Dermis microvascular lymphatic vessel endothelial cell (primary cell): Measurements from ENCODE around the gene ZIC4. TPM values are rescaled to one million over a fixed set of nuclear protein-coding genes. Genes with fewer than 3 reads are reported as not detected.

ENCODE experiments used
- DNase-seq, 2 donors: peaks; one replicate each; pipeline versions ENCODE4 v3.0.0 to v3.0.0-alpha.2; 2010; ENCODE audit warnings: low read depth in 2 of 2
- total RNA-seq: library from RNA; depleted of rRNA; stranded (reverse); fragments of >200 nt; gene quantifications from 2 replicates; pipeline ENCODE4 v1.2.1, GENCODE V29; 2014

Gene ZIC4
- total RNA-seq, 1 donor from 2014 or later = not detected

DNA sequence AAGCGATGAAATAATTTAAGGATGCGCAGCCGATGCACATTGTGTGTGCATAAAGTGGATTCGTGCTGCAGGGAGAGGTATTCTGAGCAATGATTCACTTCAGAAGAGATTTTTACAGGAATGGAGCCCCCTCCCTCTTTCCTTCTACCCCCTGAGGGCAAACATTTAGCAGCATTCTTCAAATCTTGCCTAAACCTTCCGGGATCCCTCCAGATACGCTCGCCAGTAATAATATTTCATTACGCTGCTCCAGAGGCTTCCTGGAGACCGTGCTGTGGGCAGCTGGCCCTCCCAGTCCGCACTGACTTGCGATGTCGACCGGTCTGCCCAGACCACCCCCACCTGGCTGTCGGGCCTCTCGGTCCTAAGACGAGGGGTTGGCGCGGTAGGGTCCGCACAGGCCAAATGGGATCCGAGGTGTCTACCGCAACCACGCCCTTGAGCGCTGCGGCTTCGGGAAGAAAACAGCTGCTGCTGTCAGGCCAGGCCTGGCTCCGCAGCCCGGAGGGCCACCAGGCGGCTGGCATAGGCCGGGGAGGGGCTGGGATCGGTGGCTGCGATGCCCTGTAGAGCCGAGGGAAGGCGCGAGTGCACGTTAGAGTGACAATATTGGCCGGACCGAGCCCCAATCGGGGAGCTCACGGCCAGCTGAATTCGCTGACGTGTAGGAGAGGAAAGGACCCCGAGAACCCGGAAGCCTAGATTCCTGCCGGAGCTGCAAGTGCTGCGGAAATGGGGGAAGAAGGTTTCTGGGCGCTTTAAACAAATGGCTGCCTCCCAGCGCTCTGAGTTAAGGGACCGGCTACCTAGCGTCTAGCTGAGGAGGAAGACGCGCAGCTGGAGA, 14.3 kb downstream of the ZIC4 start:
- peak in 1 of 2 donors; percentile 14 for DNase-seq

DNA sequence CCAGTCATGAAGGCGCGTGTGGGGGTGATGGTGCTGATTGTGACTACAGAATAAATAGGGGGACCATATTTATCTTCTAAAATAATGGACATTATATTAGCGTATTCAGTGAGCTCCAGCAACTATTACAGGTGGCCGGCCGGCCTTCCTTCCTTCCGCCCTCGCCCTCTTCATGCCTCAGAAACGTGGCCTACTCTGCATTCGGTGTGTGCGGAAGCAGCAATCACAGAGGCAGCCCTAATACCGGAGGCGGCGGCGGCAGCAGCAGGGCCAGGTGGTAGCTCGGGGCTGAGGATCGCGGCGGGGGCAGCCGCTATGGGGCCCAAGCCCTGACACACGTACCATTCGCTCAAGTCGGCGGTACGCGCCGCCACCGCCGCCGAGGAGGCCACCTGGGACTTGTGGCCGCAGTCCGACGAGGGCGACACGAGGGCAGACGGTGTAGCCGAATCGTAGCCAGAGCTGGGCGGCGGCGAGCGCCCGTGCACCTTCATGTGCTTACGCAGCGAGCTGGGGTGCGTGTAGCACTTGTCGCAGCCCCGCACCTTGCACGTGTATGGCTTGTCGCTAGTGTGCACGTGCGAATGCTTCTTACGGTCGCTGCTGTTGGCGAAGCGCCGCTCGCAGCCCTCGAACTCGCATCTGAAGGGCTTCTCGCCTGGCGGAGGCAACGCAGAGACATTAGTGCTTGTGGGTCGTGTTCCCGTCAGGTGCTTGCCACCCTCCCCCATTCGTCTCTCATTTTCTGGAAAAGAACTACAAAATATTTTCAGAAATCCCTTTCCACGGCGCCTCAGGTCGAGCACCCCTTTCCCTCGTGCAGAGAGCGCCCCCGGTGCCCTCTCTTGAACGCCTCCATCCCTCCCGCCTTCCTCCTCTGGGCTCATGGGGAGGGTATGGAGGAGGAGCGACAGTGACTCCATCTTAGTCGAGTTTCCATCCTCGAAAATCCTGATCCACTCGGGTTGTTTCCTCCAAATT, 15.5 kb downstream of the ZIC4 start:
- DNase-seq = no peak

GRCh38 chr3:147389717-147390116, 16.6 kb downstream of the ZIC4 start:
- no peak for DNase-seq

- DNase-seq = no peak
These were observed 17.4 kb downstream of the ZIC4 start for GRCh38 chr3:147388700-147389580.

DNA sequence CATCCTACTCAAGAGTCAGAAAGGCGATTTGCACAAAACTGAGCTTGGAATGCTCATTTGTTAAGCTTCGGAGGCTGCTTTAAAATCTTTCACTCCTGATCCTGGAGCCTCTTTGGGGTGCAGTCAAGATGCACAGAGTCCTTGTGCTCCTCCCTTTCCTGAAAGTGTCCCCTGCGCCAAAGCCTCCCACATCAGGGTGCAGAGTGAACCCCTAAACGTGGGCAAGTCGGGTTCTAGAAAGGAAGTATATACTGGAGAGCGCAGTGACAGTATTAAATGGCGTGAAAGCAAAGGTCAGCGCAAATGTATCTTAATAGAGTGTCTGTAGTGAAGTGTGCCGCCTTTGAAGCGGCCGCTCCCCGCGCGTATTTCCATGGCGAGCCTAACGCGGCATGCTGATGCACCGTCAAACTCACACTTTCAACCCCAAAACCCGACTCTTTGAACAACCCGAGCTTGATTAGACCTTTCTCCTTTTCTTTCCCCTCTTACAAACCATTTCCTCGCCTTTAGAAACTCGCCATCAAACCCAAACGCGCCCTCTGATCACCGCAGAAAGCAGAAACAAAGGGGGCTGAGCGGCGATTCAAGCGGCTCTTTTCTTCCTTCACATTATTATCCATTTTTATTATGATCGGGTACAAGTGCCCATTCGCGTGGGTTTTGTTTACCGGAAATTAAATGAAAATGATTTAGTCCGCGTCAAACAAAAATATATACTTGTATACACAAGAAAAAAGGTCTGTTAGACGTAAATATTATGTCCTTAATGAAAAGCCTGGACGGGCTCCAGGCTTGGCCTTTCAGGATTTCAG, 18.3 kb downstream of the ZIC4 start:
- no peak for DNase-seq

GRCh38 chr3:147387291-147387884, 19.0 kb downstream of the ZIC4 start:
- no peak for DNase-seq

- no peak for DNase-seq
These were observed 21.0 kb downstream of the ZIC4 start for GRCh38 chr3:147385059-147386012.

- DNase-seq = no peak
These were observed 21.9 kb downstream of the ZIC4 start for GRCh38 chr3:147384210-147385058.

- DNase-seq = no peak
These were observed 22.7 kb downstream of the ZIC4 start for GRCh38 chr3:147383617-147384016.

DNA sequence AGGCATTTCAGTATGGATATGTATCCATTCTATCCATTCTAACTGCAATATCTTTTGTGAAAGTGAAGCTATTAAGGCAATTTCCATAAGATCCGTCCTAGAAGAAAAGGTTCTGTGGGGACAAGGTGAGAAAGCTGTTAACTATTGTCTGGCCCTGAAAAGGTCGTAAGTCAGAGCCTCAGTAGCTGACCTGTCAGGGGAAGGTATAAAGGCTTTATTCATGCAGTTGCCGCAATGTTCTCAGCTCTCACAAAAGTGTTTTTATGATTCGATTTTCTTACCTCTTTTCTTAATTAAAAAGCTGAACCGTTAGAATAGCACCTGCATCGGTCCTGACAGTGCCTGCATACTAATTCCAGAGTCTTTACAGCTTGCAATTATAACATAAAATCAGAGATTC, 24.7 kb downstream of the ZIC4 start:
- DNase-seq = no peak

- no peak for DNase-seq
These were observed 25.4 kb downstream of the ZIC4 start for GRCh38 chr3:147380977-147381376.

- no peak for DNase-seq
These were observed 25.9 kb downstream of the ZIC4 start for GRCh38 chr3:147380387-147380951.

GRCh38 chr3:147379651-147380050, 26.7 kb downstream of the ZIC4 start:
- DNase-seq = no peak

GRCh38 chr3:147377412-147378367, 28.7 kb downstream of the ZIC4 start:
- no peak for DNase-seq

GRCh38 chr3:147373301-147373700, 33.0 kb downstream of the ZIC4 start:
- DNase-seq = no peak

DNA sequence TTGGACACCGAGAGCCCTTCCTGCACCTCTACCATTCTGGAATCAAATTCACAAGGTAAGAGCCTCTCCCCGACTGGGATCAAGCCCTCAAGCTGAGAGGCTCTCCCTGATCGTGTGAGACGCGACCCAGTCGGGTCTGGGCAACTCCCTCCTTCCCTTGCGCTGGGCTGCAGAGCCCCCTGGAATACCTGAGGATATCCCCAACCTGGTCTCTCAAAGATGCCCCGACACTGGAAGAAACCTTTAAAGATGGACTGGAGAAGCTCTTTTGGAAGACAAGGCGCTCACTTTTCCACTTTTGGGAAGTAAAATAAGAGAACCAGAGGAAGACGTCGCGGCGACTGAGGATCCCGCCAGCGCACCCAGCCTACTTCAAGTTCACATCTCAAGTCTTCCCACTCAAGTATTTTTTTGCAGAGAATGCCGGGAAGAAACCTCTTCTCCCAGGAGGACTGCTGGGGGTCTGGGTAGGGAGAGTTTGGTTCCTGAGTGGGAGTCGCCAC, 33.8 kb downstream of the ZIC4 start:
- no peak for DNase-seq
